Measurements from ENCODE around the gene MYRF. TPM values are rescaled to one million over a fixed set of nuclear protein-coding genes. Genes with fewer than 3 reads are reported as not detected.

MYRF gene
- total and polyA plus RNA-seq, 2 donors (not counting 3 experiments of a cell fraction or from before 2014, with no cell fraction given), result 0.82 to 0.98 TPM

GRCh38 chr11:61706452-61707400 lies 45.7 kb upstream of the MYRF start:
- H4K20me1 ChIP-seq (replicated peaks; ENCODE audit: control insufficient read depth, extremely low read depth, insufficient read depth, low read length), result no peaks in the 10 kb centered on the region
- TF ChIP-seq FOS (IDR thresholded peaks at IDR 0.05; ENCODE audit: borderline replicate concordance, insufficient read depth, low read length), result no peak
- CTCF ChIA-PET, result interaction anchor here (1.2 to 1.7 kb wide), 4 partner anchors 9 to 68 kb away, joined by 4 to 5 read pairs (median 4); no protein-coding TSS in a partner anchor
- H3K36me3 ChIP-seq (ENCODE audit: control insufficient read depth in 2 of 2, extremely low read depth in 1 of 2, insufficient read depth in 2 of 2, low read length in 2 of 2), result no peaks in the 10 kb centered on the region
- no peak overlapping the region for H3K4me3 ChIP-seq (replicated peaks in 1 of 3; ENCODE audit: insufficient read depth in 1 of 3, low read depth in 1 of 3, low read length in 3 of 3)
- H3K9me3 ChIP-seq (replicated peaks; ENCODE audit: control insufficient read depth, insufficient read depth, low read length), result no peaks in the 10 kb centered on the region
- no peak for FAIRE-seq
- H3K9ac ChIP-seq (replicated peaks; ENCODE audit: extremely low read depth, insufficient read depth, low read length), result no peak overlapping the region
- H3K4me1 ChIP-seq (ENCODE audit: control insufficient read depth, extremely low read depth, insufficient read depth, low read length), result no peaks in the 10 kb centered on the region
- H2AFZ ChIP-seq (ENCODE audit: low read depth, low read length), result no peak overlapping the region
- no peaks in the 10 kb centered on the region for H3K9me1 ChIP-seq (replicated peaks; ENCODE audit: control insufficient read depth, extremely low read depth, insufficient read depth, low read length)
- no peak for DNase-seq (ENCODE audit: low read depth, low spot score)
- H3K4me2 ChIP-seq (ENCODE audit: insufficient read depth, low read length), result no peak overlapping the region
- H3K27ac ChIP-seq (ENCODE audit: insufficient read depth, low read depth, low read length), result no peak overlapping the region
- intact Hi-C loops (cut with micrococcal nuclease) (no loop called here), dilution Hi-C loops (cut with MboI; ENCODE audit: extremely low pct_ligation_motif_present, low sequenced_read_pairs) (no loop called here)
- no peaks in the 10 kb centered on the region for H3K79me2 ChIP-seq (ENCODE audit: control insufficient read depth, insufficient read depth, low read length)
- no peaks in the 10 kb centered on the region for H3K27me3 ChIP-seq (ENCODE audit: control insufficient read depth in 2 of 2, insufficient read depth in 2 of 2, low read length in 2 of 2)
- no TSS peak for BruUV-seq (replicated peaks)
- POLR2A ChIA-PET, result no interaction called here

- H3K4me2 ChIP-seq (ENCODE audit: insufficient read depth, low read length), result no peak overlapping the region
- H3K27me3 ChIP-seq (ENCODE audit: control insufficient read depth in 2 of 2, insufficient read depth in 2 of 2, low read length in 2 of 2), result no peaks in the 10 kb centered on the region
- dilution Hi-C loops (cut with MboI; ENCODE audit: extremely low pct_ligation_motif_present, low sequenced_read_pairs) (no loop called here), intact Hi-C loops (cut with micrococcal nuclease) (no loop called here)
- FAIRE-seq, result no peak
- no peaks in the 10 kb centered on the region for H3K4me1 ChIP-seq (ENCODE audit: control insufficient read depth, extremely low read depth, insufficient read depth, low read length)
- no peak overlapping the region for H2AFZ ChIP-seq (ENCODE audit: low read depth, low read length)
- no peak overlapping the region for H3K9ac ChIP-seq (replicated peaks; ENCODE audit: extremely low read depth, insufficient read depth, low read length)
- no peaks in the 10 kb centered on the region for H3K79me2 ChIP-seq (ENCODE audit: control insufficient read depth, insufficient read depth, low read length)
- BruUV-seq (replicated peaks), result no TSS peak
- no peaks in the 10 kb centered on the region for H3K36me3 ChIP-seq (ENCODE audit: control insufficient read depth in 2 of 2, extremely low read depth in 1 of 2, insufficient read depth in 2 of 2, low read length in 2 of 2)
- H3K9me3 ChIP-seq (replicated peaks; ENCODE audit: control insufficient read depth, insufficient read depth, low read length), result no peaks in the 10 kb centered on the region
- ChIA-PET CTCF (interaction anchor here (0.9 to 1.7 kb wide), 2 partner anchors 9 to 10 kb away, joined by 3 to 5 read pairs; no protein-coding TSS in a partner anchor), POLR2A (no interaction called here)
- H3K9me1 ChIP-seq (replicated peaks; ENCODE audit: control insufficient read depth, extremely low read depth, insufficient read depth, low read length), result no peaks in the 10 kb centered on the region
- H4K20me1 ChIP-seq (replicated peaks; ENCODE audit: control insufficient read depth, extremely low read depth, insufficient read depth, low read length), result no peaks in the 10 kb centered on the region
- no peak overlapping the region for H3K4me3 ChIP-seq (replicated peaks in 1 of 3; ENCODE audit: insufficient read depth in 1 of 3, low read depth in 1 of 3, low read length in 3 of 3)
- H3K27ac ChIP-seq (ENCODE audit: insufficient read depth, low read depth, low read length), result no peak overlapping the region
- TF ChIP-seq FOS (IDR thresholded peaks at IDR 0.05; ENCODE audit: borderline replicate concordance, insufficient read depth, low read length) (no peak), MYC (IDR thresholded peaks at IDR 0.05; ENCODE audit: low read depth, low read length) (no peak), POLR2A (IDR thresholded peaks at IDR 0.05; ENCODE audit: low read depth, low read length) (no peak), EZH2 (IDR thresholded peaks at IDR 0.05; ENCODE audit: borderline replicate concordance, low read depth, low read length, severe bottlenecking) (no peak), MAX (IDR thresholded peaks at IDR 0.05; ENCODE audit: insufficient read depth, insufficient read length) (no peak)
- no peak for DNase-seq (ENCODE audit: low read depth, low spot score)
These were observed 44.9 kb upstream of the MYRF start for GRCh38 chr11:61707574-61707973.
